NCI-H2081 (cell line): ENCODE data around the gene CTPS1.

Experiments
- DNase-seq, 2 experiments: peaks; one replicate each; lab custom pipeline; 2025; lab: John Stamatoyannopoulos, UW

Gene CTPS1

GRCh38 chr1:40998668-40999067 is 19.2 kb downstream of the CTPS1 start:
- no peak for DNase-seq

GRCh38 chr1:41003127-41003639 is 23.7 kb downstream of the CTPS1 start:
- DNase-seq, result no peak

- DNase-seq, result no peak
Measured at GRCh38 chr1:41003640-41004220, 24.2 kb downstream of the CTPS1 start.

- no peak for DNase-seq
Measured at GRCh38 chr1:41005876-41006275, 26.4 kb downstream of the CTPS1 start.

GRCh38 chr1:41006942-41007865 is 27.7 kb downstream of the CTPS1 start:
- DNase-seq, result no peak

GRCh38 chr1:41009466-41009865 is 30.0 kb downstream of the CTPS1 start:
- DNase-seq, result no peak

- no peak for DNase-seq
Measured at GRCh38 chr1:41010345-41010744, 30.8 kb downstream of the CTPS1 start.

- no peak for DNase-seq
Measured at GRCh38 chr1:41013024-41013423, 33.5 kb downstream of the CTPS1 start.

GRCh38 chr1:41013796-41014195 is 34.3 kb downstream of the CTPS1 start:
- no peak for DNase-seq

GRCh38 chr1:41014871-41015270 is 35.4 kb downstream of the CTPS1 start:
- no peak for DNase-seq

GRCh38 chr1:41015281-41015896 is 35.9 kb downstream of the CTPS1 start:
- no peak for DNase-seq

GRCh38 chr1:41015897-41016470 is 36.5 kb downstream of the CTPS1 start:
- no peak for DNase-seq

- no peak for DNase-seq
Measured at GRCh38 chr1:41017141-41018017, 37.9 kb downstream of the CTPS1 start.

- no peak for DNase-seq
Measured at GRCh38 chr1:41018018-41018410, 38.5 kb downstream of the CTPS1 start.

GRCh38 chr1:41019353-41019745 is 39.9 kb downstream of the CTPS1 start:
- no peak for DNase-seq

- no peak for DNase-seq
Measured at GRCh38 chr1:41020109-41020576, 40.6 kb downstream of the CTPS1 start.

GRCh38 chr1:41020654-41021053 is 41.2 kb downstream of the CTPS1 start:
- DNase-seq, result no peak

GRCh38 chr1:41021526-41022308 is 42.2 kb downstream of the CTPS1 start, which contains the start of gene SLFNL1:
Gene SLFNL1 (minus strand): TSS chr1:41021725. CDS start chr1:41020660, 1,065 bp downstream.
- no peak for DNase-seq

- DNase-seq, result no peak
Measured at GRCh38 chr1:41022424-41022823, 42.9 kb downstream of the CTPS1 start.

GRCh38 chr1:41023279-41023990 is 43.9 kb downstream of the CTPS1 start:
- no peak for DNase-seq
